PC-9 (cell line): Measurements from ENCODE around the gene CRIP1. TPM values are rescaled to one million over a fixed set of nuclear protein-coding genes. Genes with fewer than 3 reads are reported as not detected.

ENCODE experiments used
- BruUV-seq: library from RNA; stranded (reverse); fragments of 400-500 nt; replicated peaks from 2 replicates; lab custom pipeline; 2021; lab: Mats Ljungman, UMichigan
- CTCF ChIA-PET: fragments of 300-600 bp; sonication (Branson Sonifier 250); formaldehyde crosslinking; loops from one replicate; lab custom pipeline; 2022; ENCODE audit warnings: antibody characterized with exemption; lab: Charles Lee
- POLR2A ChIA-PET: fragments of 300-600 bp; sonication (Branson Sonifier 250); formaldehyde crosslinking; loops from one replicate; lab custom pipeline; 2022; ENCODE audit warnings: antibody characterized with exemption; ENCODE audit not compliant: unreplicated experiment; lab: Charles Lee
- DNase-seq, 2 experiments: peaks; one replicate each; pipeline versions ENCODE4 v3.0.0 to v3.0.0-alpha.2; 2015 to 2022; ENCODE audit warnings: mixed read lengths in 1 of 2
- H2AFZ ChIP-seq: fragments of 200-600 bp; sonication (generic); 2 replicates; pipeline ENCODE4 v1.8.1; 2017; ENCODE audit warnings: antibody characterized with exemption
- H3F3A ChIP-seq: fragments of 200-600 bp; sonication (generic); 2 replicates; pipeline ENCODE4 v1.8.1; 2017; ENCODE audit warnings: antibody characterized with exemption, mild to moderate bottlenecking, low read depth; ENCODE audit not compliant: insufficient read depth
- H3K27ac ChIP-seq: fragments of 200-600 bp; sonication (generic); 2 replicates; pipeline ENCODE4 v1.6.1; 2016; ENCODE audit warnings: mixed run types
- H3K27me3 ChIP-seq: fragments of 200-600 bp; sonication (generic); 2 replicates; pipeline ENCODE4 v1.6.1; 2016; ENCODE audit warnings: low read depth, mixed run types; ENCODE audit not compliant: insufficient read depth
- H3K36me3 ChIP-seq: fragments of 200-600 bp; sonication (generic); 2 replicates; pipeline ENCODE4 v1.6.1; 2016; ENCODE audit warnings: low read depth, mixed run types
- H3K4me1 ChIP-seq: fragments of 200-600 bp; sonication (generic); replicated peaks from 2 replicates; pipeline ENCODE4 v1.6.1; 2016; ENCODE audit warnings: mixed run types; ENCODE audit not compliant: insufficient read depth
- H3K4me2 ChIP-seq: fragments of 200-600 bp; sonication (generic); 2 replicates; pipeline ENCODE4 v1.6.1; 2017; ENCODE audit warnings: mixed run types
- H3K4me3 ChIP-seq: fragments of 200-600 bp; sonication (generic); 2 replicates; pipeline ENCODE4 v1.6.1; 2016; ENCODE audit warnings: mixed run types
- H3K79me2 ChIP-seq: fragments of 200-600 bp; sonication (generic); 2 replicates; pipeline ENCODE4 v1.6.1; 2017; ENCODE audit warnings: low read depth, mixed run types
- H3K9me2 ChIP-seq: fragments of 200-600 bp; sonication (generic); 2 replicates; pipeline ENCODE4 v1.8.1; 2017; ENCODE audit warnings: mild to moderate bottlenecking; ENCODE audit not compliant: insufficient read depth
- H3K9me3 ChIP-seq: fragments of 200-600 bp; sonication (generic); 2 replicates; pipeline ENCODE4 v1.8.1; 2016; ENCODE audit warnings: low read depth; ENCODE audit not compliant: insufficient read depth
- H4K20me1 ChIP-seq: fragments of 200-600 bp; sonication (generic); 2 replicates; pipeline ENCODE4 v1.8.1; 2017; ENCODE audit not compliant: insufficient read depth
- EZH2 ChIP-seq: fragments of 200-600 bp; sonication (generic); IDR thresholded peaks from 2 replicates; pipeline ENCODE4 v1.8.0; 2017; ENCODE audit warnings: antibody characterized with exemption, low read depth
- intact Hi-C: fragments of 100-400 bp; cut with micrococcal nuclease; formaldehyde crosslinking; loops from one replicate; pipeline ENCODE4 v1.10.0; 2022; ENCODE audit not compliant: unreplicated experiment
- total RNA-seq: library from RNA; stranded (reverse); gene quantifications from 2 replicates; pipeline ENCODE4 v1.2.3, GENCODE V29; 2021
- TF ChIP-seq, protein P1 (sequence below): fragments of 200-600 bp; sonication (generic); conservative IDR thresholded peaks from 2 replicates; pipeline ENCODE4 v1.6.1; 2017; ENCODE audit warnings: mixed run types, antibody characterized with exemption, mild to moderate bottlenecking, moderate library complexity

The CRIP1 gene
- total RNA-seq, 1 experiment from 2014 or later, result 296 TPM

GRCh38 chr14:105532735-105533141 lies 46.1 kb downstream of the CRIP1 start:
- H3K36me3 ChIP-seq, result no peaks in the 10 kb centered on the region
- no peak overlapping the region for H2AFZ ChIP-seq
- no peaks in the 10 kb centered on the region for H3K9me3 ChIP-seq
- TF ChIP-seq, protein P1, sequence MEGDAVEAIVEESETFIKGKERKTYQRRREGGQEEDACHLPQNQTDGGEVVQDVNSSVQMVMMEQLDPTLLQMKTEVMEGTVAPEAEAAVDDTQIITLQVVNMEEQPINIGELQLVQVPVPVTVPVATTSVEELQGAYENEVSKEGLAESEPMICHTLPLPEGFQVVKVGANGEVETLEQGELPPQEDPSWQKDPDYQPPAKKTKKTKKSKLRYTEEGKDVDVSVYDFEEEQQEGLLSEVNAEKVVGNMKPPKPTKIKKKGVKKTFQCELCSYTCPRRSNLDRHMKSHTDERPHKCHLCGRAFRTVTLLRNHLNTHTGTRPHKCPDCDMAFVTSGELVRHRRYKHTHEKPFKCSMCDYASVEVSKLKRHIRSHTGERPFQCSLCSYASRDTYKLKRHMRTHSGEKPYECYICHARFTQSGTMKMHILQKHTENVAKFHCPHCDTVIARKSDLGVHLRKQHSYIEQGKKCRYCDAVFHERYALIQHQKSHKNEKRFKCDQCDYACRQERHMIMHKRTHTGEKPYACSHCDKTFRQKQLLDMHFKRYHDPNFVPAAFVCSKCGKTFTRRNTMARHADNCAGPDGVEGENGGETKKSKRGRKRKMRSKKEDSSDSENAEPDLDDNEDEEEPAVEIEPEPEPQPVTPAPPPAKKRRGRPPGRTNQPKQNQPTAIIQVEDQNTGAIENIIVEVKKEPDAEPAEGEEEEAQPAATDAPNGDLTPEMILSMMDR, result peak; percentile 32; the same call in 1 of the 2 replicates
- TF ChIP-seq EZH2, result no peak
- H4K20me1 ChIP-seq, result no peaks in the 10 kb centered on the region; the same call in 1 of the 2 replicates
- POLR2A ChIA-PET, result interaction anchor here (0.5 to 0.7 kb wide), 2 partner anchors 35 to 565 kb away, joined by 3 read pairs; no protein-coding TSS in a partner anchor
- intact Hi-C loops, result loop anchor here (10.0 kb wide), 1 partner anchor 622 kb away; no protein-coding TSS in a partner anchor
- BruUV-seq, result no TSS peak
- H3K27ac ChIP-seq, result no peak overlapping the region
- no peak overlapping the region for H3K4me2 ChIP-seq
- no peaks in the 10 kb centered on the region for H3K4me1 ChIP-seq
- no peaks in the 10 kb centered on the region for H3K9me2 ChIP-seq
- H3K79me2 ChIP-seq, result no peaks in the 10 kb centered on the region
- H3K27me3 ChIP-seq, result peaks cover 55% of the 10 kb centered on the region
- DNase-seq, result no peak
- no peak overlapping the region for H3K4me3 ChIP-seq
- CTCF ChIA-PET, result no interaction called here
- no peaks in the 10 kb centered on the region for H3F3A ChIP-seq

- no peak for DNase-seq
- no peak overlapping the region for H3K27ac ChIP-seq
- CTCF ChIA-PET, result no interaction called here
- H3K9me2 ChIP-seq, result no peaks in the 10 kb centered on the region
- no peak overlapping the region for H3K4me3 ChIP-seq
- no peaks in the 10 kb centered on the region for H3F3A ChIP-seq
- no peaks in the 10 kb centered on the region for H3K4me1 ChIP-seq
- TF ChIP-seq, protein P1, result no peak
- no peak for TF ChIP-seq EZH2
- H3K4me2 ChIP-seq, result no peak overlapping the region
- BruUV-seq, result no TSS peak
- no peaks in the 10 kb centered on the region for H3K9me3 ChIP-seq
- no peaks in the 10 kb centered on the region for H3K36me3 ChIP-seq
- H3K79me2 ChIP-seq, result no peaks in the 10 kb centered on the region
- intact Hi-C loops, result loop anchor here (10.0 kb wide), 1 partner anchor 621 kb away; no protein-coding TSS in a partner anchor
- H2AFZ ChIP-seq, result no peak overlapping the region
- H3K27me3 ChIP-seq, result peaks cover 61% of the 10 kb centered on the region
- POLR2A ChIA-PET, result interaction anchor here (0.5 to 0.7 kb wide), 2 partner anchors 36 to 566 kb away, joined by 3 read pairs; no protein-coding TSS in a partner anchor
- no peaks in the 10 kb centered on the region; the same call in 1 of the 2 replicates for H4K20me1 ChIP-seq
These were observed 46.7 kb downstream of the CRIP1 start for GRCh38 chr14:105533391-105533790.

DNA sequence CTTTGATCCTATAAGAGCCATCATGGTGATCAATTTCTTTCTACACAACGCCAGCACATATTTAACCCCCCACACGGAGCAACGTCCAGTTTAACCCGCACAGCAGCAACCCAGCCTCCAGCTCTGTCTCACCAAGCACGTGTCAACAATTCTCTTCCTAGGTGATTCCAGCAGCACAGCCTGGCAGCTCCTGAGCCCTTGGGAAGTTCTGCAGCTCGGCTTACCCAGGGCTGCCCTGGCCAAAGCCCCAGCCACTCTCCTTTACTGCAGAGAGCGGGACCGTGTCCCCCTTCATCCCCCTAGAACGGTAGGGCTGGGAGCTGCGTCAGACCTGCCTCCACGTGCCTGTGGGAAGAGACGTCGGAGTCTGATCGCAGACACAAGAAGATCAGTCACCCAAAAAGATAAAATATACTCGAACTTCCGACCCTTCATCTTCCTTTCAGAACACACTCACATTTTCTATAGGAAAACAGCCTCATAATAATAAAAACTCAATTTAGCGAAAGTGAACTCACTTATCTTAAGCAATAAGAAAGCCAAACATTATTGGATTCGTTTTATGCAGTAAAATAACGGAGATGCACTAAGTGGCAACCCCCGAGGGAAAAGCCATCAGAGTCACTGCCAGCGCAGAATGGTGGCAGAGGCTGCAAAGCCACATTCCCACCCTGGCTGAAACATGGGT lies 47.3 kb downstream of the CRIP1 start:
- ChIA-PET POLR2A (no interaction called here), CTCF (no interaction called here)
- Histone ChIP-seq H3K79me2 (no peaks in the 10 kb centered on the region), H3K4me2 (no peak overlapping the region), H3K4me1 (no peaks in the 10 kb centered on the region), H3K9me3 (no peaks in the 10 kb centered on the region), H3F3A (no peaks in the 10 kb centered on the region), H4K20me1 (no peaks in the 10 kb centered on the region; the same call in 1 of the 2 replicates), H3K4me3 (no peak overlapping the region), H3K36me3 (no peaks in the 10 kb centered on the region), H3K9me2 (no peaks in the 10 kb centered on the region), H3K27me3 (peaks cover 67% of the 10 kb centered on the region), H3K27ac (no peak overlapping the region), H2AFZ (no peak overlapping the region)
- intact Hi-C loops, result loop anchor here (10.0 kb wide), 1 partner anchor 621 kb away; no protein-coding TSS in a partner anchor
- no peak for DNase-seq
- no TSS peak for BruUV-seq
- TF ChIP-seq, protein P1, result no peak
- no peak for TF ChIP-seq EZH2
